Right lobe of liver (tissue), 4 donors: Measurements from ENCODE around the gene DPP10.

Source experiments
- POLR2A ChIP-seq: fragments of 450-650 bp; IDR thresholded peaks from one replicate; pipeline ENCODE4 v1.6.1; 2017; ENCODE audit warnings: antibody characterized with exemption, mild to moderate bottlenecking
- TF ChIP-seq, protein P1 (sequence below), 4 donors: fragments of 200-600 bp in 3 of 4; fragments of 450-650 bp in 1 of 4; IDR thresholded peaks; one replicate each; pipeline versions ENCODE4 v1.5.1 to v1.8.0; 2016 to 2022; ENCODE audit warnings: antibody characterized with exemption in 4 of 4, mild to moderate bottlenecking in 2 of 4
- donor health status: DM: no; HTN: no; CAD: no.
- donor health status: DM: no; HTN: no; CAD: no.
- donor health status: DM: no; HTN: yes; CAD: no.

GRCh38 chr2:114461116-114461515 lies 18.7 kb downstream of the DPP10 start:
- TF ChIP-seq, protein P1, sequence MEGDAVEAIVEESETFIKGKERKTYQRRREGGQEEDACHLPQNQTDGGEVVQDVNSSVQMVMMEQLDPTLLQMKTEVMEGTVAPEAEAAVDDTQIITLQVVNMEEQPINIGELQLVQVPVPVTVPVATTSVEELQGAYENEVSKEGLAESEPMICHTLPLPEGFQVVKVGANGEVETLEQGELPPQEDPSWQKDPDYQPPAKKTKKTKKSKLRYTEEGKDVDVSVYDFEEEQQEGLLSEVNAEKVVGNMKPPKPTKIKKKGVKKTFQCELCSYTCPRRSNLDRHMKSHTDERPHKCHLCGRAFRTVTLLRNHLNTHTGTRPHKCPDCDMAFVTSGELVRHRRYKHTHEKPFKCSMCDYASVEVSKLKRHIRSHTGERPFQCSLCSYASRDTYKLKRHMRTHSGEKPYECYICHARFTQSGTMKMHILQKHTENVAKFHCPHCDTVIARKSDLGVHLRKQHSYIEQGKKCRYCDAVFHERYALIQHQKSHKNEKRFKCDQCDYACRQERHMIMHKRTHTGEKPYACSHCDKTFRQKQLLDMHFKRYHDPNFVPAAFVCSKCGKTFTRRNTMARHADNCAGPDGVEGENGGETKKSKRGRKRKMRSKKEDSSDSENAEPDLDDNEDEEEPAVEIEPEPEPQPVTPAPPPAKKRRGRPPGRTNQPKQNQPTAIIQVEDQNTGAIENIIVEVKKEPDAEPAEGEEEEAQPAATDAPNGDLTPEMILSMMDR (IDR thresholded peaks at IDR 0.05), result no peak
- TF ChIP-seq POLR2A, result no peak
